Measurements from ENCODE around the gene DYNLT2. TPM values are rescaled to one million over a fixed set of nuclear protein-coding genes. Genes with fewer than 3 reads are reported as not detected.
A peak's percentile ranks its signal among the peaks of the same experiment; 100 is the strongest.

DYNLT2 gene
- total RNA-seq, 1 donor from 2014 or later: 2.8 TPM

DNA sequence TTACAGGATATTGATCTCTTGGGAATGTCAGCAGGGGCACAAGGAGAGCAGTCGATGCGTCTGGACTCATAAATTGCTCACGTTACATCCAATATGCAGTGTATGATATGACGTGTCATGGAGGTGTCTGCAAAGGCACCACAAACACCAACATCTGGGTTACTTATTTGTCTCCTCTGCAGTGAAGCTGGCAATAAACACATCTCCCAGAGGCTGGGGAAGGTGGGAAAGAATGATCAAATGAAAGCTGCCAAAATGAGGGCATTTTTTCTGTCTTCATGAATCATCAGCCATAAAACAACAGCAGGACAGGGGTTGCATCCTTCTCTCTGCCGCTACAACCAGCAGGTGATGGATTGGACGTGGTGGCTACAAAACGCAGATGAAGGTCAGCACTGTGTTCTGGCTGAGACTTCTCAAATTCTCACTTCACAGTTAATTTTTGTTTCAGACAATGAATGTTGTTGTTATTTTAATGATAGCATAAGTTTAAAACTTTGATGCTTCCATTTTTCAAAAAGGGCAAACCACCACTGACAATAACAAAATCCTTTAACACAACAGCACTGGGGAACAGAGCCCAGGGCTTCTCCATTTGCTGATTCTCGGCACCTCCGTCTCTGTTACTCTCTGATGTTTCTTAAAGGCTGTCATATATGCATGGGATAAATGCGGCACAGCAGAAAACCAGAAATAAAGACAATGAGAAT lies 47.5 kb upstream of the DYNLT2 start:
- DNase-seq (ENCODE audit: low read depth, low spot score): no peak
- TF ChIP-seq, protein P1, sequence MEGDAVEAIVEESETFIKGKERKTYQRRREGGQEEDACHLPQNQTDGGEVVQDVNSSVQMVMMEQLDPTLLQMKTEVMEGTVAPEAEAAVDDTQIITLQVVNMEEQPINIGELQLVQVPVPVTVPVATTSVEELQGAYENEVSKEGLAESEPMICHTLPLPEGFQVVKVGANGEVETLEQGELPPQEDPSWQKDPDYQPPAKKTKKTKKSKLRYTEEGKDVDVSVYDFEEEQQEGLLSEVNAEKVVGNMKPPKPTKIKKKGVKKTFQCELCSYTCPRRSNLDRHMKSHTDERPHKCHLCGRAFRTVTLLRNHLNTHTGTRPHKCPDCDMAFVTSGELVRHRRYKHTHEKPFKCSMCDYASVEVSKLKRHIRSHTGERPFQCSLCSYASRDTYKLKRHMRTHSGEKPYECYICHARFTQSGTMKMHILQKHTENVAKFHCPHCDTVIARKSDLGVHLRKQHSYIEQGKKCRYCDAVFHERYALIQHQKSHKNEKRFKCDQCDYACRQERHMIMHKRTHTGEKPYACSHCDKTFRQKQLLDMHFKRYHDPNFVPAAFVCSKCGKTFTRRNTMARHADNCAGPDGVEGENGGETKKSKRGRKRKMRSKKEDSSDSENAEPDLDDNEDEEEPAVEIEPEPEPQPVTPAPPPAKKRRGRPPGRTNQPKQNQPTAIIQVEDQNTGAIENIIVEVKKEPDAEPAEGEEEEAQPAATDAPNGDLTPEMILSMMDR (conservative IDR thresholded peaks at IDR 0.05): no peak
- peaks cover 20% of the 10 kb centered on the region for H3K4me1 Mint-ChIP-seq
- peaks cover 3% of the 10 kb centered on the region for H3K27me3 Mint-ChIP-seq (ENCODE audit: low read depth)
- peak overlapping the region; percentile 44 for H3K27ac Mint-ChIP-seq (ENCODE audit: unreplicated experiment)
- H3K4me3 Mint-ChIP-seq: no peak overlapping the region
- H3K9me3 Mint-ChIP-seq: no peaks in the 10 kb centered on the region
- H3K36me3 Mint-ChIP-seq (ENCODE audit: low read depth): no peaks in the 10 kb centered on the region

DNA sequence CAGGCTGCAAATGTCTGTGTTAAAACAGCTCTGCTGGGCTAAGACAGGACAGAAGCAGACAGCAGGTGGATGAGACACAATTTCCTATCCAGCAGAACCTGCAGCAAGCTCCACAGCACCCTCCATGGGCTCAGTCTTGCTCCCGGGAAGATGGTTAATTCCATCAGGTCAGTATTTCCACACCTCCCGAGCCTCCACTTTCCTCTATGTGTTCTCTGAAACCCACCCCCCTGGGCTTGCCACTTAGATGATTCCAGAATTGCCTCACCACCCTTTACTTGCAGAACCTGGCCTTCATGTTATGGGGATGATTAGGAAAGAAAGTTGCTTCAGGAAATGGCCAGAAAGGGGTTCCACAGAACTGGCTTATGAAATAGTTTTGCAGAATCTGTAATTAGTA lies 43.8 kb upstream of the DYNLT2 start:
- Mint-ChIP-seq H3K9me3 (no peaks in the 10 kb centered on the region), H3K27ac (ENCODE audit: unreplicated experiment) (no peak overlapping the region), H3K4me3 (no peak overlapping the region), H3K4me1 (peaks cover 28% of the 10 kb centered on the region), H3K36me3 (ENCODE audit: low read depth) (no peaks in the 10 kb centered on the region), H3K27me3 (ENCODE audit: low read depth) (no peaks in the 10 kb centered on the region)
- no peak for DNase-seq (ENCODE audit: low read depth, low spot score)
- TF ChIP-seq, protein P1 (conservative IDR thresholded peaks at IDR 0.05): no peak

DNA sequence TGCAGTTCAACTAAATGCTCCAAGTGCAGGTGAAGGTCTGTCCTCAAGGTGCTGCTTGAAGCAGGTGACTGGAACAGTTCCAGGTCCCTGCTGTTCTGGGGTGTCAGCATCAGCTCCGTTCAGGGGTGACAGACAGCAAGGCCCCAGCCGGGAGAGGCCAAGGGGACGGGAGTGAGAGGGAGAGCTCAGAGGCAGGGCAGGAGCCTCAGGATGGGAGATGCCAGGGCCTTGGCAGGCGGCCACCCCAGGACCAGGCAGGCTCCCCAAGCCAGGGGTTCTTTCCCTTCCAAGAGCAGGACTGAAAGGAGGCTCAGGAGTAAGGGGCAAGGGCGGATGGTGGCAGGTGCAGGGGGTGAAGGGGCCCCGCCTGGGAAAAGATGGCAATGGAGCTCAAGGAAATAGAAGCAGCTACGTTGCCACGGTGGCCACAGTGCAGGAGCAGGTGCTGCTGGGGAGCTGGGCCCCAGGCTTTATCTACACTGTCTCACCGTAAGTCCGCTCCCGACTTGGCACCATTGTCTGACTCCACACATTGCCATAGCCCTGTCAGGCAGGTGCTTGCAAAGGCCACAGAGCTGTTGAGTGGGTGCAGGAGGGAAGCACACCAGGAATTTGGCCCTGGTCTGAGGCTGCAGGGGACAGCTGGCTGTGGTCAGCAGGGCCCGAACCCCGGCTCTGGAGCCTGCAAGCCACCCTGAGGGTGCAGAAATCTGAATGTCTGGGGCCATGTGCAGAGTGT lies 43.1 kb upstream of the DYNLT2 start:
- no peak for DNase-seq (ENCODE audit: low read depth, low spot score)
- no peaks in the 10 kb centered on the region for H3K36me3 Mint-ChIP-seq (ENCODE audit: low read depth)

DNA sequence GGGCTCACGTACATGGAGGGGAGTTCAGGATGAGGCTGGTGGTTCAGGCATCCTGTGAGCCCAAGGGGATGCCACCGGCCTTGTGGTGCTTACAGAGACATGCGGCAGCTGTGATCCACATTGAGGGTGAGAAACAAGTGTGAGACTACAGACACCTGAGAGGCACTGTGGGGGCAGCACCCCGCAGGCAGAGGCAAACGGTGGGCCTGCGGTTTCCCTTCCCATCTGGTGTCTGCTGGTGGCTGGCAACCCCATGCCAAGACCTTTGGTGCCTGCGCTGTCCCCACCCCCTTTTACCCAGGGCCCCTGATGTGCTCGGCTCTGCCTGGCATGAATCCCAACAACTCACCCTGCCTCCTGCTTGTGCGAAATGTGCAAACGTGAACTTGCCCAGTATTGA lies 42.0 kb upstream of the DYNLT2 start:
- Mint-ChIP-seq H3K36me3 (ENCODE audit: low read depth) (no peaks in the 10 kb centered on the region), H3K4me3 (no peak overlapping the region)

More for the DNA sequence above, 43.1 kb upstream of the DYNLT2 start:
- Mint-ChIP-seq H3K4me3 (no peak overlapping the region), H3K27ac (ENCODE audit: unreplicated experiment) (no peak overlapping the region), H3K4me1 (peaks cover 29% of the 10 kb centered on the region), H3K27me3 (ENCODE audit: low read depth) (no peaks in the 10 kb centered on the region), H3K9me3 (no peaks in the 10 kb centered on the region)
- TF ChIP-seq, protein P1 (conservative IDR thresholded peaks at IDR 0.05): no peak

DNA sequence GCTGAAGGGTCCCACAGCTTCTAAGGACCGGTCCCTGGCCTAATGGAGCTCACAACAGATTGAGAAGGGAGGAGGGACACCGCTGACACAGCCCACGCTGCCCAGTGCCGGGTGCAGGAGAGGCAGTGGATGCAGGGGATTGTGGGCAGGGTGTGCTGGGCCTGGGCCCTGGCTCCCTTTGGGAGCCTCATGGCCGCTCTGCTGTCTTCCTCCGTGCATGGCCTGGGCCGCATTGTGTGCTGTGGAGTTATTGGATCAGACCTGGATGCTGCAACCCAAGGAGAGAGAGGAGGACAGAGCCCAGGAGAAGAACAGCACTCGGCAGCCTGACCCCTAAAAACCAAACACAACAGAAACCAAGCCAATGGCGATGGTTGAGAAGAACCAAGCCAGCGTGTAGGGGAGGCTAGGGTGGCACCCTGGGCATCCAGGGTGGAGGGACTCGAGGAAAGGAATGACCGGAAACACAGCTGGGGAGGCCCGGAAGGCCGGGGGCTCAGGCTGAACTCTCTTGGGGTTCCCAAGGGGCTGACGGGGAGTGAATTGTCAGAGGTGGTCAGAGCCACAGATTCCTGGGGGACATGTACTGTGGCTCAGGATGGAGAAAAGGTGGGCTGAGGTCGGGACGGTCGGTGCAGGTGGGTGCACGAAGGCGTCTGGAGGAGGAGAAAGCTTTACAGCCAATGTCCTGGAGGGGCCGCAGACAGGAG lies 41.1 kb upstream of the DYNLT2 start:
- H3K4me1 Mint-ChIP-seq: peaks cover 28% of the 10 kb centered on the region
- DNase-seq (ENCODE audit: low read depth, low spot score): no peak
- no peaks in the 10 kb centered on the region for H3K36me3 Mint-ChIP-seq (ENCODE audit: low read depth)
- no peak overlapping the region for H3K27ac Mint-ChIP-seq (ENCODE audit: unreplicated experiment)
- TF ChIP-seq, protein P1 (conservative IDR thresholded peaks at IDR 0.05): no peak
- H3K4me3 Mint-ChIP-seq: peak overlapping the region; percentile 91
- no peaks in the 10 kb centered on the region for H3K9me3 Mint-ChIP-seq
- H3K27me3 Mint-ChIP-seq (ENCODE audit: low read depth): no peaks in the 10 kb centered on the region

More for the DNA sequence above, 42.0 kb upstream of the DYNLT2 start:
- no peak for DNase-seq (ENCODE audit: low read depth, low spot score)
- TF ChIP-seq, protein P1 (conservative IDR thresholded peaks at IDR 0.05): no peak
- peaks cover 28% of the 10 kb centered on the region for H3K4me1 Mint-ChIP-seq
- H3K9me3 Mint-ChIP-seq: no peaks in the 10 kb centered on the region
- no peaks in the 10 kb centered on the region for H3K27me3 Mint-ChIP-seq (ENCODE audit: low read depth)
- no peak overlapping the region for H3K27ac Mint-ChIP-seq (ENCODE audit: unreplicated experiment)
